Thoracic aorta (tissue), 2 donors: Measurements from ENCODE around the gene MAPK8. TPM values are rescaled to one million over a fixed set of nuclear protein-coding genes. Genes with fewer than 3 reads are reported as not detected.

ENCODE experiments used
- ATAC-seq: fragments of 150-250 bp; one replicate; pipeline ENCODE4 v1.8.0; 2017; ENCODE audit warnings: low read depth; ENCODE audit not compliant: insufficient number of reproducible peaks, low FRiP score
- DNase-seq: peaks from one replicate; pipeline ENCODE4 v3.0.0-alpha.2; 2020; ENCODE audit warnings: low spot score
- H3K27ac ChIP-seq, 2 donors: fragments of 200-600 bp; sonication (generic); 1 replicate in 1 of 2; 2 replicates in 1 of 2; pipeline ENCODE4 v1.5.1; 2016; ENCODE audit warnings: mild to moderate bottlenecking in 2 of 2, moderate library complexity in 2 of 2
- H3K27me3 ChIP-seq: fragments of 200-600 bp; sonication (generic); replicated peaks from 2 replicates; pipeline ENCODE4 v1.6.0; 2016; ENCODE audit warnings: mild to moderate bottlenecking; ENCODE audit not compliant: insufficient read depth
- H3K36me3 ChIP-seq: fragments of 200-600 bp; sonication (generic); one replicate; pipeline ENCODE4 v1.5.1; 2016
- H3K4me1 ChIP-seq, 2 donors: fragments of 200-600 bp; sonication (generic); 1 replicate in 1 of 2; 2 replicates in 1 of 2; pipeline versions ENCODE4 v1.5.1 to v1.6.0; 2016; ENCODE audit warnings: low read depth in 2 of 2, mild to moderate bottlenecking in 1 of 2; ENCODE audit not compliant: control insufficient read depth in 1 of 2
- H3K4me3 ChIP-seq: fragments of 200-600 bp; sonication (generic); 2 replicates; pipeline ENCODE4 v1.5.1; 2016; ENCODE audit warnings: mild to moderate bottlenecking
- H3K9me3 ChIP-seq: fragments of 200-600 bp; sonication (generic); 2 replicates; pipeline ENCODE4 v1.5.1; 2016
- total RNA-seq, 2 donors: library from RNA; depleted of rRNA; stranded (reverse); fragments of >200 nt; gene quantifications; one replicate each; pipeline versions ENCODE4 v1.1.0 to v1.2.3, GENCODE V29; 2016
- TF ChIP-seq, protein P1 (sequence below): fragments of 200-600 bp; sonication (generic); IDR thresholded peaks from one replicate; pipeline ENCODE4 v1.5.1; 2019; ENCODE audit warnings: antibody characterized with exemption

Gene MAPK8
- total RNA-seq, 2 donors from 2014 or later: 19.5 to 57.4 TPM

DNA sequence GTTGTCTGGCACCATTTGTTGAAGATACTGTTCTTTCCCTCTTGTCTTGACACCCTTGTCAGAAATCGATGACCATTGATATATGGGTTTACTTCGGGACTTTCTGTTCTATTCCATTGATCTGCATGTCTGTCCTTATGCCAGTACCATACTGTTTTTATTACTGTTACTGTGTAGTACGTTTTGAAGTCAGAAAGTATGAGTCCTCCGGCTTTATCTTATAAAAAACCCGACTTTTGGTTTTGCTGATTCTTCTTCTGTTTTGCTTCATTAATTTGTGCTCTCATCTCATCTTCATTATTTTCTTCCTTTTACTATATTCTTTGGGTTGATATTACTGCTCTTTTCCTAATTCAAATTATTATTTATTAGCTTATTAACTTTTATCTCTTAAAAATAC, 52.4 kb downstream of the MAPK8 start:
- DNase-seq (no peak), ATAC-seq (no peak)
- no peak overlapping the region for H3K27ac ChIP-seq
- no peak overlapping the region for H3K4me3 ChIP-seq
- H3K36me3 ChIP-seq: no peaks in the 10 kb centered on the region
- peaks cover 0 to 3% of the 10 kb centered on the region in 2 donors for H3K4me1 ChIP-seq
- TF ChIP-seq, protein P1, sequence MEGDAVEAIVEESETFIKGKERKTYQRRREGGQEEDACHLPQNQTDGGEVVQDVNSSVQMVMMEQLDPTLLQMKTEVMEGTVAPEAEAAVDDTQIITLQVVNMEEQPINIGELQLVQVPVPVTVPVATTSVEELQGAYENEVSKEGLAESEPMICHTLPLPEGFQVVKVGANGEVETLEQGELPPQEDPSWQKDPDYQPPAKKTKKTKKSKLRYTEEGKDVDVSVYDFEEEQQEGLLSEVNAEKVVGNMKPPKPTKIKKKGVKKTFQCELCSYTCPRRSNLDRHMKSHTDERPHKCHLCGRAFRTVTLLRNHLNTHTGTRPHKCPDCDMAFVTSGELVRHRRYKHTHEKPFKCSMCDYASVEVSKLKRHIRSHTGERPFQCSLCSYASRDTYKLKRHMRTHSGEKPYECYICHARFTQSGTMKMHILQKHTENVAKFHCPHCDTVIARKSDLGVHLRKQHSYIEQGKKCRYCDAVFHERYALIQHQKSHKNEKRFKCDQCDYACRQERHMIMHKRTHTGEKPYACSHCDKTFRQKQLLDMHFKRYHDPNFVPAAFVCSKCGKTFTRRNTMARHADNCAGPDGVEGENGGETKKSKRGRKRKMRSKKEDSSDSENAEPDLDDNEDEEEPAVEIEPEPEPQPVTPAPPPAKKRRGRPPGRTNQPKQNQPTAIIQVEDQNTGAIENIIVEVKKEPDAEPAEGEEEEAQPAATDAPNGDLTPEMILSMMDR: no peak
- no peaks in the 10 kb centered on the region for H3K27me3 ChIP-seq
- H3K9me3 ChIP-seq: no peaks in the 10 kb centered on the region

DNA sequence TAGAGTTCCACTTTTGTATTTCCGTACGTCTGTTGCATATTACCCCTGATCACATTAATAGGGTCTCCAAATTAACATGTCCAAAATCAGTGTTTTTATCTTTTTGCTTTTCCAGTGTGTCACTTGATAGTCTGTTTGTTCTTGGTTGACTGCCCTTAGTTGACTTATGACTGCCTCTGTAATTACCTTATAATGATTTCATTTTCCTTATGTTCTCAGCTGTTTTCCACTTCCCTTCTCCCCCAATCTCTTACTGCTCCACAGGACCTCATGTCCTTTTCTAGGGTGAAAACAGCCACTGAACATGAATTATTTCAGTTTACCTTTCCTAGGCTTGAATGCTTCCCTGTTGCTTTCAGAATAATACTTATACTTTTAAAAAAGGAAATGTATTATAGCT, 54.7 kb downstream of the MAPK8 start:
- ATAC-seq (no peak), DNase-seq (no peak)
- H3K27ac ChIP-seq: no peak overlapping the region
- TF ChIP-seq, protein P1: no peak
- no peaks in the 10 kb centered on the region for H3K36me3 ChIP-seq
- peaks cover 0 to 13% of the 10 kb centered on the region in 2 donors for H3K4me1 ChIP-seq
- no peak overlapping the region for H3K4me3 ChIP-seq
- no peaks in the 10 kb centered on the region for H3K9me3 ChIP-seq
- no peaks in the 10 kb centered on the region for H3K27me3 ChIP-seq

DNA sequence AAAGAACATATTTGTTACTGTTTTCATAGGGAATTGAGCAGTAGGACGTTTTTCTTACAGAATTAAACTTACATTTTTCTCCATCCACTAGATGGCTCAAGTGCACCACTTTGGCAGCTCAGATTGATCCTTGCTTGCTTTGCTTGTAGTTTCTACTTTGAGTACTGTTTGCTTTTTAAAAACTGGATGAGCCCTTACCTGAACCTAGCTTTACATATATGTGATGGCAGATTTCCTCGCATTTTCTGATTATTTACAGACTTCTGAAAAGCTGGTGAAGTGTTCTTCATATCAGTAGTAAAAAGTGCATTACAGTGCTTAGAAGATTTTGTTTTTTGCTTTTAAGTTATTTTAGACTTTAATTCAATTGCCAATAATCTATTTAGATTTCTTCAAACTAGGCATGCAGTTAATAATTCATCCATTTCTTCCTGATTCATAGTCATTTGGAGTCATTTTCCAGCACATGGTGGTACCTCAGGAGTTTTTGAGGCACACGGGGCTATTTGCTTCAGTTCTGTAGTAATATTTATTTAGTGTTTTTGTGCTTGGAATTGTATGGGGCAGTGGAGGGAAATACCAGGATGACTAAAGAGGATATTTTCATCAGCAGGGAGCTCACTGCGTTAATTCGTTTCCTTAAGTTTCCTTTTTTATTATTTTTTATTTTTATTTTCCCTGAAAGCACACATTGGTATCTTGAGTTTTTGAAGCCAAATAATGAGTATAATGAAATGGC, 57.3 kb downstream of the MAPK8 start:
- H3K9me3 ChIP-seq: no peaks in the 10 kb centered on the region
- H3K36me3 ChIP-seq: no peaks in the 10 kb centered on the region
- ATAC-seq: no peak
- no peak overlapping the region for H3K4me3 ChIP-seq
- H3K4me1 ChIP-seq: peaks cover 0 to 13% of the 10 kb centered on the region in 2 donors
- no peaks in the 10 kb centered on the region for H3K27me3 ChIP-seq
- no peak for DNase-seq
- no peak overlapping the region for H3K27ac ChIP-seq
- TF ChIP-seq, protein P1: peak; percentile 49

DNA sequence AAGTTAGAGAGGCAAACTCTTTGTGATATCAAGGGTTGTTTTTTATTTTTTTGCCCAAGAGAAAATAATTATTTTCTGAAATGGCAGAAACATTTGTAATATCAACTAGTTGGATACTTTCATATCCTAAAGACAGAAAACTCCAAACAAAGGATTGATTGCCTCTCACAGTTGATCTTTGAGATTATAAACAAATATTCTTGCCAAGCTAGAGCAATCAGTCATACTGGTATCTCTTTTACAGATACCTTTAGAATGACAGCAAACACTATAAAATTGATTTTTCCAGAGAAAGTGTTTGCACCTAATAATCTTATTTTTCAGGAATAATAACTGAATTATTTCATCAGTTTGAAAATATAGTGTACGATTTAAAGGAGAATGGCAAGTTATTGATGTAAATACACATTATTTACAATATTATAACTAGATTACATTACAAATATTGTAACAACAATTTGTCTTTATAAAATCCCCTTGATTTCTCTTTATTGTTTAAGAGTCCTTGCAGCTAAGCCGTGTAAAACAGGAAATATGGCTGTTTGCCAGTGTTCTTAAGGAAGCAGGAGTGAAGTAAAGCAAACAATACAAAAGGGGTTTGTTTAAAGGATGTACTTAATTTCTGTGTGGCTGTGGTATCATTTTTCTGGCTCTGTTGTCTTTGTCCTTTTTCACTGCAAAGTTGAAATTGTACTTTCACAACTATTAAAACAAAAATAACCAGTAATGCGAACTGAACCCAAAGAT, 58.4 kb downstream of the MAPK8 start:
- no peak for ATAC-seq
- H3K9me3 ChIP-seq: no peaks in the 10 kb centered on the region
- TF ChIP-seq, protein P1: no peak
- no peak overlapping the region for H3K27ac ChIP-seq
- peaks cover 0 to 13% of the 10 kb centered on the region in 2 donors for H3K4me1 ChIP-seq
- no peak for DNase-seq
- H3K36me3 ChIP-seq: no peaks in the 10 kb centered on the region
- no peaks in the 10 kb centered on the region for H3K27me3 ChIP-seq
- H3K4me3 ChIP-seq: no peak overlapping the region

DNA sequence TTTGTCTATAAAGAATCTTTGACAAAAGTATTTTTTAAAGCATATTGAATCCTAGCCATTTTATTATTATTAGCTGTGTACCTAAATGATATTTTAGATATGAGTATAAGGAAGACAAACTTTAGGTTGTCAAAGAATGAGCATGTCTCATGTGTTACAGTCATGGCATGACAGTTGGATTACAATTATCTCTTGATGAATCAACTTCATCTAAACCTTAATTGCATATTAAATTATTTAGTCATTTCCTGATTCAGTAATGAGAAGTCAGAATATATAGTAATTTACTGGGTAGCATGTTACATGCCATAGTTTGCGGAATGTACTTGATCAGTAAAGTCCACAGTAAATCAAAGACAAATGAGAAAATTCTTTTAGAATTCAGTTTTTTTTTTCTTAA, 59.2 kb downstream of the MAPK8 start:
- no peak for DNase-seq
- Histone ChIP-seq H3K36me3 (no peaks in the 10 kb centered on the region), H3K4me3 (no peak overlapping the region), H3K27ac (no peak overlapping the region), H3K9me3 (no peaks in the 10 kb centered on the region), H3K27me3 (no peaks in the 10 kb centered on the region), H3K4me1 (peaks cover 0 to 13% of the 10 kb centered on the region in 2 donors)
- ATAC-seq: no peak
- TF ChIP-seq, protein P1: no peak
